ENCODE data around the gene OPHN1. TPM values are rescaled to one million over a fixed set of nuclear protein-coding genes. Genes with fewer than 3 reads are reported as not detected.

OPHN1 gene
- polyA plus RNA-seq, 3 donors, result 0.20 to 0.82 (median 0.73) TPM

GRCh38 chrX:68480969-68481368, 47.7 kb upstream of the OPHN1 start:
- Histone ChIP-seq H3K9me3 (replicated peaks in 1 of 2; ENCODE audit: control insufficient read depth in 1 of 2, insufficient read depth in 1 of 2, low read length in 2 of 2) (no peaks in the 10 kb centered on the region), H3K36me3 (replicated peaks in 1 of 2; ENCODE audit: control insufficient read depth in 1 of 2, insufficient read depth in 2 of 2, low read length in 2 of 2) (no peaks in the 10 kb centered on the region), H3K9ac (ENCODE audit: insufficient read depth, low read length, poor library complexity, severe bottlenecking) (no peak overlapping the region), H4K20me1 (ENCODE audit: insufficient read depth, low read length) (no peaks in the 10 kb centered on the region), H3K27me3 (ENCODE audit: control insufficient read depth in 2 of 2, insufficient read depth in 2 of 2, low read length in 2 of 2) (no peaks in the 10 kb centered on the region), H3K27ac (ENCODE audit: low read depth in 1 of 2, low read length in 2 of 2) (no peak overlapping the region), H3K79me2 (ENCODE audit: insufficient read depth, low read length) (no peaks in the 10 kb centered on the region), H2AFZ (ENCODE audit: insufficient read depth, low read depth, low read length, poor library complexity, severe bottlenecking) (no peak overlapping the region), H3K4me3 (replicated peaks in 1 of 3; ENCODE audit: low read depth in 2 of 3, low read length in 3 of 3) (no peak overlapping the region), H3K4me2 (replicated peaks; ENCODE audit: extremely low read depth, low read length, poor library complexity, severe bottlenecking) (no peak overlapping the region), H3K4me1 (ENCODE audit: control insufficient read depth in 1 of 2, insufficient read depth in 2 of 2, low read length in 2 of 2) (no peaks in the 10 kb centered on the region)
- Mint-ChIP-seq H3K9me3 (peaks cover 0 to 6% (median 0%) of the 10 kb centered on the region in 7 donors), H3K4me3 (no peak overlapping the region), H3K27me3 (ENCODE audit: low read depth in 3 of 3) (peaks cover 5 to 8% (median 6%) of the 10 kb centered on the region in 3 donors), H3K4me1 (no peaks in the 10 kb centered on the region), H3K36me3 (no peaks in the 10 kb centered on the region), H3K27ac (no peak overlapping the region)
- DNase-seq, result no peak
- intact Hi-C loops (cut with micrococcal nuclease), result no loop called here
- TF ChIP-seq, protein P1, sequence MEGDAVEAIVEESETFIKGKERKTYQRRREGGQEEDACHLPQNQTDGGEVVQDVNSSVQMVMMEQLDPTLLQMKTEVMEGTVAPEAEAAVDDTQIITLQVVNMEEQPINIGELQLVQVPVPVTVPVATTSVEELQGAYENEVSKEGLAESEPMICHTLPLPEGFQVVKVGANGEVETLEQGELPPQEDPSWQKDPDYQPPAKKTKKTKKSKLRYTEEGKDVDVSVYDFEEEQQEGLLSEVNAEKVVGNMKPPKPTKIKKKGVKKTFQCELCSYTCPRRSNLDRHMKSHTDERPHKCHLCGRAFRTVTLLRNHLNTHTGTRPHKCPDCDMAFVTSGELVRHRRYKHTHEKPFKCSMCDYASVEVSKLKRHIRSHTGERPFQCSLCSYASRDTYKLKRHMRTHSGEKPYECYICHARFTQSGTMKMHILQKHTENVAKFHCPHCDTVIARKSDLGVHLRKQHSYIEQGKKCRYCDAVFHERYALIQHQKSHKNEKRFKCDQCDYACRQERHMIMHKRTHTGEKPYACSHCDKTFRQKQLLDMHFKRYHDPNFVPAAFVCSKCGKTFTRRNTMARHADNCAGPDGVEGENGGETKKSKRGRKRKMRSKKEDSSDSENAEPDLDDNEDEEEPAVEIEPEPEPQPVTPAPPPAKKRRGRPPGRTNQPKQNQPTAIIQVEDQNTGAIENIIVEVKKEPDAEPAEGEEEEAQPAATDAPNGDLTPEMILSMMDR (IDR thresholded peaks at IDR 0.05), result no peak
- WGBS (ENCODE audit: insufficient coverage), result no CpG with 5 or more reads among the region's 1 CpG

- WGBS (ENCODE audit: insufficient coverage), result no CpG with 5 or more reads among the region's 4 CpGs
- no peak overlapping the region for H2AFZ ChIP-seq (ENCODE audit: insufficient read depth, low read depth, low read length, poor library complexity, severe bottlenecking)
- H3K4me3 ChIP-seq (replicated peaks in 1 of 3; ENCODE audit: low read depth in 2 of 3, low read length in 3 of 3), result no peak overlapping the region
- TF ChIP-seq, protein P1 (IDR thresholded peaks at IDR 0.05), result no peak
- Mint-ChIP-seq H3K4me3 (no peak overlapping the region), H3K9me3 (peaks cover 0 to 2% (median 0%) of the 10 kb centered on the region in 7 donors), H3K27ac (no peak overlapping the region), H3K4me1 (peaks cover 2% of the 10 kb centered on the region), H3K27me3 (ENCODE audit: low read depth in 3 of 3) (peaks cover 0 to 9% (median 1%) of the 10 kb centered on the region in 3 donors), H3K36me3 (no peaks in the 10 kb centered on the region)
- no peaks in the 10 kb centered on the region for H3K9me3 ChIP-seq (replicated peaks in 1 of 2; ENCODE audit: control insufficient read depth in 1 of 2, insufficient read depth in 1 of 2, low read length in 2 of 2)
- no peak overlapping the region for H3K27ac ChIP-seq (ENCODE audit: low read depth in 1 of 2, low read length in 2 of 2)
- no peaks in the 10 kb centered on the region for H3K36me3 ChIP-seq (replicated peaks in 1 of 2; ENCODE audit: control insufficient read depth in 1 of 2, insufficient read depth in 2 of 2, low read length in 2 of 2)
- no peak for DNase-seq
- H4K20me1 ChIP-seq (ENCODE audit: insufficient read depth, low read length), result no peaks in the 10 kb centered on the region
- H3K79me2 ChIP-seq (ENCODE audit: insufficient read depth, low read length), result no peaks in the 10 kb centered on the region
- intact Hi-C loops (cut with micrococcal nuclease), result no loop called here
- H3K9ac ChIP-seq (ENCODE audit: insufficient read depth, low read length, poor library complexity, severe bottlenecking), result no peak overlapping the region
- H3K4me1 ChIP-seq (ENCODE audit: control insufficient read depth in 1 of 2, insufficient read depth in 2 of 2, low read length in 2 of 2), result no peaks in the 10 kb centered on the region
- no peak overlapping the region for H3K4me2 ChIP-seq (replicated peaks; ENCODE audit: extremely low read depth, low read length, poor library complexity, severe bottlenecking)
- no peaks in the 10 kb centered on the region for H3K27me3 ChIP-seq (ENCODE audit: control insufficient read depth in 2 of 2, insufficient read depth in 2 of 2, low read length in 2 of 2)
Measured at GRCh38 chrX:68464796-68465195, 31.5 kb upstream of the OPHN1 start.

Measured in CD14-positive monocyte (primary cell).